Liver (tissue), 9 donors: ENCODE data around the gene HIKESHI. TPM values are rescaled to one million over a fixed set of nuclear protein-coding genes. Genes with fewer than 3 reads are reported as not detected.
"Not testable (repeated sequence)": the region's sequence is repeated elsewhere in the genome, so short reads cannot be mapped to it uniquely, and the experiment has no call there.

Experiments
- DNase-seq: peaks from one replicate; pipeline ENCODE4 v3.0.0-alpha.2; 2017; ENCODE audit warnings: low spot score
- H3K27ac ChIP-seq, 2 donors: one replicate each; pipeline ENCODE4 v1.7.0; 2013; ENCODE audit warnings: inconsistent platforms in 2 of 2, low read length in 2 of 2, control low read depth in 1 of 2, low read depth in 1 of 2, mild to moderate bottlenecking in 1 of 2
- H3K27me3 ChIP-seq, 4 donors: one replicate each; pipeline versions ENCODE4 v1.6.1 to v1.7.0; 2013; ENCODE audit warnings: low read length in 3 of 4, inconsistent platforms in 1 of 4, mild to moderate bottlenecking in 1 of 4, moderate library complexity in 1 of 4; ENCODE audit not compliant: control insufficient read depth in 4 of 4, insufficient read depth in 4 of 4
- H3K36me3 ChIP-seq, 4 donors: one replicate each; pipeline versions ENCODE4 v1.6.1 to v1.7.0; 2013; ENCODE audit warnings: low read length in 3 of 4, mild to moderate bottlenecking in 3 of 4, low read depth in 1 of 4, moderate library complexity in 1 of 4; ENCODE audit not compliant: control insufficient read depth in 4 of 4, insufficient read depth in 3 of 4
- H3K4me1 ChIP-seq, 4 donors: one replicate each; pipeline versions ENCODE4 v1.6.1 to v1.7.0; 2013; ENCODE audit warnings: low read length in 3 of 4, mild to moderate bottlenecking in 3 of 4, moderate library complexity in 1 of 4; ENCODE audit not compliant: control insufficient read depth in 4 of 4, insufficient read depth in 4 of 4
- H3K4me3 ChIP-seq, 3 donors: one replicate each; pipeline versions ENCODE4 v1.6.1 to v1.7.0; 2013; ENCODE audit warnings: low read length in 3 of 3, control low read depth in 1 of 3, low read depth in 1 of 3, mild to moderate bottlenecking in 1 of 3
- H3K9ac ChIP-seq, 2 donors: one replicate each; pipeline ENCODE4 v1.7.0; 2013; ENCODE audit warnings: low read length in 2 of 2, mild to moderate bottlenecking in 2 of 2, moderate library complexity in 2 of 2, control low read depth in 1 of 2, low read depth in 1 of 2
- H3K9me3 ChIP-seq, 4 donors: one replicate each; pipeline versions ENCODE4 v1.6.1 to v1.7.0; 2013; ENCODE audit warnings: low read length in 3 of 4; ENCODE audit not compliant: control insufficient read depth in 4 of 4
- CTCF ChIP-seq: fragments of 150-350 bp; IDR thresholded peaks from 2 replicates; pipeline ENCODE4 v1.5.1; 2017; ENCODE audit warnings: improper control_type of control experiment, low read depth, low read length; ENCODE audit not compliant: missing input control
- EGR1 ChIP-seq, 2 donors: IDR thresholded peaks; 2 replicates each; pipeline ENCODE4 v1.6.1; 2016 to 2018; ENCODE audit warnings: antibody characterized with exemption in 2 of 2, low read depth in 2 of 2
- FOXA1 ChIP-seq: IDR thresholded peaks from 2 replicates; pipeline ENCODE4 v1.6.1; 2016; ENCODE audit warnings: antibody characterized with exemption
- FOXA2 ChIP-seq: IDR thresholded peaks from 2 replicates; pipeline ENCODE4 v1.6.1; 2016; ENCODE audit warnings: antibody characterized with exemption
- GABPA ChIP-seq, 2 donors: IDR thresholded peaks in 1 of 2; conservative IDR thresholded peaks in 1 of 2; 2 replicates each; pipeline ENCODE4 v1.6.1; 2016; ENCODE audit warnings: antibody characterized with exemption in 2 of 2, mild to moderate bottlenecking in 1 of 2, moderate library complexity in 1 of 2
- HNF4A ChIP-seq, 2 donors: conservative IDR thresholded peaks; 2 replicates each; pipeline ENCODE4 v1.6.1; 2016; ENCODE audit warnings: antibody characterized with exemption in 2 of 2, mild to moderate bottlenecking in 2 of 2
- HNF4G ChIP-seq: IDR thresholded peaks from 2 replicates; pipeline ENCODE4 v1.6.1; 2016; ENCODE audit warnings: antibody characterized with exemption
- JUND ChIP-seq, 2 donors: IDR thresholded peaks; 2 replicates each; pipeline ENCODE4 v1.6.1; 2016; ENCODE audit warnings: antibody characterized with exemption in 2 of 2
- MAX ChIP-seq: IDR thresholded peaks from 2 replicates; pipeline ENCODE4 v1.6.1; 2016; ENCODE audit warnings: antibody characterized with exemption
- NR2F2 ChIP-seq: IDR thresholded peaks from 2 replicates; pipeline ENCODE4 v1.6.1; 2016; ENCODE audit warnings: antibody characterized with exemption
- RAD21 ChIP-seq, 2 donors: IDR thresholded peaks; 2 replicates each; pipeline ENCODE4 v1.6.1; 2016; ENCODE audit warnings: antibody characterized with exemption in 2 of 2, mild to moderate bottlenecking in 2 of 2
- REST ChIP-seq: IDR thresholded peaks from 2 replicates; pipeline ENCODE4 v1.6.1; 2016; ENCODE audit warnings: antibody characterized with exemption, mild to moderate bottlenecking
- RXRA ChIP-seq, 2 donors: IDR thresholded peaks; 2 replicates each; pipeline ENCODE4 v1.6.1; 2017 to 2018; ENCODE audit warnings: antibody characterized with exemption in 2 of 2, mild to moderate bottlenecking in 1 of 2
- SP1 ChIP-seq: IDR thresholded peaks from 2 replicates; pipeline ENCODE4 v1.6.1; 2018; ENCODE audit warnings: antibody characterized with exemption, mild to moderate bottlenecking
- TAF1 ChIP-seq: conservative IDR thresholded peaks from 2 replicates; pipeline ENCODE4 v1.6.1; 2016; ENCODE audit warnings: antibody characterized with exemption, mild to moderate bottlenecking
- YY1 ChIP-seq: IDR thresholded peaks from 2 replicates; pipeline ENCODE4 v1.6.1; 2016; ENCODE audit warnings: antibody characterized with exemption, mild to moderate bottlenecking
- WGBS: extraction: QIAGEN DNeasy Blood & Tissue Kit; methylation state at CpG from one replicate; pipeline ENCODE4 v1.1.7; 2013; 5-methylcytosine and 5-hydroxymethylcytosine counted together
- polyA plus RNA-seq, 2 donors: library from polyadenylated mRNA; stranded (reverse) in 1 of 2; unstranded in 1 of 2; fragments of 200-250 nt in 1 of 2; fragments of >200 nt in 1 of 2; fragmentation: Nextera tagmentation in 1 of 2; extraction: Ambion mirVana in 1 of 2; gene quantifications; one replicate each; pipeline versions ENCODE4 v1.2.1 to v1.2.3, GENCODE V29; 2013 to 2015
- total RNA-seq, 2 donors: library from RNA; depleted of rRNA; stranded (reverse); fragments of >200 nt; gene quantifications; one replicate each; pipeline ENCODE4 v1.2.3, GENCODE V29; 2014
- TF ChIP-seq, protein P1 (sequence below): IDR thresholded peaks from 2 replicates; pipeline ENCODE4 v1.6.1; 2016; ENCODE audit warnings: antibody characterized with exemption
- TF ChIP-seq, protein P2 (sequence below): IDR thresholded peaks from 2 replicates; pipeline ENCODE4 v1.6.1; 2016; ENCODE audit warnings: antibody characterized with exemption
- donor health status: healthy.
- donor health status: healthy.
- donor health status: healthy.
- donor health status: healthy.
- donor health status: healthy.

The HIKESHI gene
- total and polyA plus RNA-seq, 4 donors, result 13.3 to 23.3 (median 20.3) TPM

GRCh38 chr11:86288776-86289507, 13.1 kb upstream of the HIKESHI start:
- Histone ChIP-seq H3K9me3 (no peaks in the 10 kb centered on the region), H3K9ac (no peak overlapping the region), H3K36me3 (peaks cover 0 to 5% (median 2%) of the 10 kb centered on the region in 4 donors), H3K27ac (no peak overlapping the region), H3K4me1 (peaks cover 0 to 16% (median 12%) of the 10 kb centered on the region in 4 donors), H3K27me3 (no peaks in the 10 kb centered on the region), H3K4me3 (no peak overlapping the region)
- TF ChIP-seq JUND (IDR thresholded peaks at IDR 0.05) (no peak), HNF4A (conservative IDR thresholded peaks at IDR 0.05) (no peak), FOXA1 (no peak), EGR1 (IDR thresholded peaks at IDR 0.05; ENCODE audit: low read depth in 2 of 2) (no peak), RXRA (IDR thresholded peaks at IDR 0.05) (no peak), GABPA (IDR thresholded peaks at IDR 0.05 in 1 of 2, conservative IDR thresholded peaks at IDR 0.05 in 1 of 2) (no peak), TAF1 (no peak), NR2F2 (no peak), SP1 (no peak), FOXA2 (no peak), RAD21 (IDR thresholded peaks at IDR 0.05) (no peak), YY1 (no peak), CTCF (no peak), REST (no peak), MAX (no peak), HNF4G (no peak)
- TF ChIP-seq, protein P1, sequence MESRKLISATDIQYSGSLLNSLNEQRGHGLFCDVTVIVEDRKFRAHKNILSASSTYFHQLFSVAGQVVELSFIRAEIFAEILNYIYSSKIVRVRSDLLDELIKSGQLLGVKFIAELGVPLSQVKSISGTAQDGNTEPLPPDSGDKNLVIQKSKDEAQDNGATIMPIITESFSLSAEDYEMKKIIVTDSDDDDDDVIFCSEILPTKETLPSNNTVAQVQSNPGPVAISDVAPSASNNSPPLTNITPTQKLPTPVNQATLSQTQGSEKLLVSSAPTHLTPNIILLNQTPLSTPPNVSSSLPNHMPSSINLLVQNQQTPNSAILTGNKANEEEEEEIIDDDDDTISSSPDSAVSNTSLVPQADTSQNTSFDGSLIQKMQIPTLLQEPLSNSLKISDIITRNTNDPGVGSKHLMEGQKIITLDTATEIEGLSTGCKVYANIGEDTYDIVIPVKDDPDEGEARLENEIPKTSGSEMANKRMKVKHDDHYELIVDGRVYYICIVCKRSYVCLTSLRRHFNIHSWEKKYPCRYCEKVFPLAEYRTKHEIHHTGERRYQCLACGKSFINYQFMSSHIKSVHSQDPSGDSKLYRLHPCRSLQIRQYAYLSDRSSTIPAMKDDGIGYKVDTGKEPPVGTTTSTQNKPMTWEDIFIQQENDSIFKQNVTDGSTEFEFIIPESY, result no peak
- TF ChIP-seq, protein P2, sequence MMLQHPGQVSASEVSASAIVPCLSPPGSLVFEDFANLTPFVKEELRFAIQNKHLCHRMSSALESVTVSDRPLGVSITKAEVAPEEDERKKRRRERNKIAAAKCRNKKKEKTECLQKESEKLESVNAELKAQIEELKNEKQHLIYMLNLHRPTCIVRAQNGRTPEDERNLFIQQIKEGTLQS, result no peak
- DNase-seq, result no peak
- WGBS, result 86% methylated on average over 7 of the region's 7 CpGs

GRCh38 chr11:86289508-86290280, 12.3 kb upstream of the HIKESHI start:
- DNase-seq, H3K9ac ChIP-seq, H3K36me3 ChIP-seq, H3K4me3 ChIP-seq, H3K27me3 ChIP-seq, H3K27ac ChIP-seq, H3K9me3 ChIP-seq: not testable (repeated sequence)
- H3K4me1 ChIP-seq, result peaks cover 0 to 16% (median 12%) of the 10 kb centered on the region in 4 donors
- 95% methylated on average over 9 of the region's 9 CpGs for WGBS
